Nasal cavity respiratory epithelium epithelial cell of viscerocranial mucosa (primary cell): ENCODE data around the gene BCKDHA. TPM values are rescaled to one million over a fixed set of nuclear protein-coding genes. Genes with fewer than 3 reads are reported as not detected.

Source experiments
- total RNA-seq: library from RNA; depleted of rRNA; stranded (reverse); fragments of >200 nt; gene quantifications from 2 replicates; pipeline ENCODE4 v1.2.3, GENCODE V29; 2014

BCKDHA gene
- 30.3 and 40.0 TPM in 2 replicates for total RNA-seq

GRCh38 chr19:41397086-41398049 lies at the start of gene BCKDHA, which contains the start of gene EXOSC5:
Gene BCKDHA, plus strand, starts transcription at chr19:41397818. Its CDS starts 10 bp downstream, at chr19:41397828.
Gene EXOSC5, minus strand, starts transcription at chr19:41397359. Its CDS starts 31 bp downstream, at chr19:41397328.

GRCh38 chr19:41353466-41354342 lies 43.9 kb upstream of the BCKDHA start, which contains the start of gene TGFB1:
Gene TGFB1, minus strand, starts transcription at chr19:41353922. Its CDS starts 878 bp downstream, at chr19:41353044.

GRCh38 chr19:41363753-41364523 lies 33.7 kb upstream of the BCKDHA start, which contains the start of gene B9D2:
Gene B9D2, minus strand, starts transcription at chr19:41364149. Its CDS starts 630 bp downstream, at chr19:41363519.

GRCh38 chr19:41376241-41376997 lies 21.2 kb upstream of the BCKDHA start, which contains the start of gene TMEM91:
Gene TMEM91, plus strand, starts transcription at chr19:41376533. Its CDS starts 1,777 bp downstream, at chr19:41378310.

GRCh38 chr19:41426952-41427646 lies 29.5 kb downstream of the BCKDHA start, which contains the start of gene B3GNT8:
Gene B3GNT8, minus strand, starts transcription at chr19:41427374. Its CDS starts 596 bp downstream, at chr19:41426778.

GRCh38 chr19:41439441-41440222 lies 42.0 kb downstream of the BCKDHA start, which contains the start of gene DMAC2:
Gene DMAC2, minus strand, starts transcription at chr19:41439912. Its CDS starts 13 bp downstream, at chr19:41439899.

GRCh38 chr19:41442473-41443355 lies 45.1 kb downstream of the BCKDHA start, which contains the start of gene ERICH4:
Gene ERICH4, plus strand, starts transcription at chr19:41443156. Its CDS starts 14 bp downstream, at chr19:41443170.

Other genes with a start within 250 kb of the BCKDHA start
- gene CYP2S1, start 204.6 kb upstream of the BCKDHA start, total RNA-seq = 19.5 and 44.2 TPM in 2 replicates
- 23.9 and 40.2 TPM in 2 replicates for gene AXL, start 178.6 kb upstream of the BCKDHA start, total RNA-seq
- 50.6 and 112 TPM in 2 replicates for gene HNRNPUL1, start 133.4 kb upstream of the BCKDHA start, total RNA-seq
- gene CCDC97, start 87.6 kb upstream of the BCKDHA start, total RNA-seq = 10.3 and 18.2 TPM in 2 replicates
- 5.5 and 22.2 TPM in 2 replicates for gene TGFB1, start 43.9 kb upstream of the BCKDHA start, total RNA-seq
- gene B9D2, start 33.7 kb upstream of the BCKDHA start, total RNA-seq = 1.3 and 1.7 TPM in 2 replicates
- 8.7 and 9.2 TPM in 2 replicates for gene TMEM91, start 21.3 kb upstream of the BCKDHA start, total RNA-seq
- gene EXOSC5, start 459 bp upstream of the BCKDHA start, total RNA-seq = 20.8 and 30.4 TPM in 2 replicates
- 3.3 and 3.4 TPM in 2 replicates for gene B3GNT8, start 29.6 kb downstream of the BCKDHA start, total RNA-seq
- gene DMAC2, start 42.1 kb downstream of the BCKDHA start, total RNA-seq = 32.6 and 33.2 TPM in 2 replicates
- gene ERICH4, start 45.3 kb downstream of the BCKDHA start, total RNA-seq = not detected in 2 replicates
- not detected in 2 replicates for gene CEACAM21, start 178.3 kb downstream of the BCKDHA start, total RNA-seq
- gene CEACAM4, start 229.3 kb downstream of the BCKDHA start, total RNA-seq = not detected in 2 replicates